HFFc6 (cell line): Measurements from ENCODE around the gene CFAP68. TPM values are rescaled to one million over a fixed set of nuclear protein-coding genes. Genes with fewer than 3 reads are reported as not detected.

Experiments
- DNase-seq: peaks from one replicate; pipeline ENCODE4 v3.0.0-alpha.2; 2018
- H3K27ac Mint-ChIP-seq: 2 replicates; pipeline ENCODE4 v1.8.0; 2020; ENCODE audit warnings: mild to moderate bottlenecking, mixed read lengths
- H3K27me3 Mint-ChIP-seq: 2 replicates; pipeline ENCODE4 v1.8.0; 2021; ENCODE audit warnings: mild to moderate bottlenecking, moderate library complexity, mixed read lengths; ENCODE audit not compliant: insufficient read depth
- H3K36me3 Mint-ChIP-seq: 2 replicates; pipeline ENCODE4 v1.8.0; 2021; ENCODE audit warnings: low read depth, mixed read lengths
- H3K4me1 Mint-ChIP-seq: 2 replicates; pipeline ENCODE4 v1.8.0; 2020; ENCODE audit warnings: low read depth, mixed read lengths
- H3K4me3 Mint-ChIP-seq: 2 replicates; pipeline ENCODE4 v1.8.0; 2020; ENCODE audit warnings: mild to moderate bottlenecking, moderate library complexity, mixed read lengths
- H3K9me3 Mint-ChIP-seq: 2 replicates; pipeline ENCODE4 v1.8.0; 2020; ENCODE audit warnings: mild to moderate bottlenecking, mixed read lengths
- total RNA-seq, 6 experiments: library from RNA; stranded (reverse); fragmentation: NEBNext Ultra II Directional; extraction: Animal tissue kit (Norgen Biotek cat#: 25700); gene quantifications; 2 replicates in 1 of 6; 3 replicates in 5 of 6; pipeline ENCODE4 v1.2.3, GENCODE V29; 2021
- TF ChIP-seq, protein P1 (sequence below): fragments of 200-600 bp; sonication (generic); IDR thresholded peaks from 2 replicates; pipeline ENCODE4 v1.5.0; 2021; ENCODE audit warnings: antibody characterized with exemption, mild to moderate bottlenecking

Gene CFAP68
- total RNA-seq, 6 experiments from 2014 or later, result 10.3 to 15.6 (median 12.5) TPM

GRCh38 chr11:111851067-111851466, 28.3 kb upstream of the CFAP68 start:
- H3K4me1 Mint-ChIP-seq, result peaks cover 20% of the 10 kb centered on the region
- H3K36me3 Mint-ChIP-seq, result peaks cover 13% of the 10 kb centered on the region

GRCh38 chr11:111851636-111852035, 27.7 kb upstream of the CFAP68 start:
- H3K27me3 Mint-ChIP-seq, result no peaks in the 10 kb centered on the region
- DNase-seq, result peak; percentile 36
- H3K4me3 Mint-ChIP-seq, result no peak overlapping the region
- H3K9me3 Mint-ChIP-seq, result no peaks in the 10 kb centered on the region
- peaks cover 13% of the 10 kb centered on the region for H3K36me3 Mint-ChIP-seq
- TF ChIP-seq, protein P1, sequence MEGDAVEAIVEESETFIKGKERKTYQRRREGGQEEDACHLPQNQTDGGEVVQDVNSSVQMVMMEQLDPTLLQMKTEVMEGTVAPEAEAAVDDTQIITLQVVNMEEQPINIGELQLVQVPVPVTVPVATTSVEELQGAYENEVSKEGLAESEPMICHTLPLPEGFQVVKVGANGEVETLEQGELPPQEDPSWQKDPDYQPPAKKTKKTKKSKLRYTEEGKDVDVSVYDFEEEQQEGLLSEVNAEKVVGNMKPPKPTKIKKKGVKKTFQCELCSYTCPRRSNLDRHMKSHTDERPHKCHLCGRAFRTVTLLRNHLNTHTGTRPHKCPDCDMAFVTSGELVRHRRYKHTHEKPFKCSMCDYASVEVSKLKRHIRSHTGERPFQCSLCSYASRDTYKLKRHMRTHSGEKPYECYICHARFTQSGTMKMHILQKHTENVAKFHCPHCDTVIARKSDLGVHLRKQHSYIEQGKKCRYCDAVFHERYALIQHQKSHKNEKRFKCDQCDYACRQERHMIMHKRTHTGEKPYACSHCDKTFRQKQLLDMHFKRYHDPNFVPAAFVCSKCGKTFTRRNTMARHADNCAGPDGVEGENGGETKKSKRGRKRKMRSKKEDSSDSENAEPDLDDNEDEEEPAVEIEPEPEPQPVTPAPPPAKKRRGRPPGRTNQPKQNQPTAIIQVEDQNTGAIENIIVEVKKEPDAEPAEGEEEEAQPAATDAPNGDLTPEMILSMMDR, result peak; percentile 69
- H3K4me1 Mint-ChIP-seq, result peaks cover 14% of the 10 kb centered on the region
- H3K27ac Mint-ChIP-seq, result no peak overlapping the region

More at GRCh38 chr11:111851067-111851466, 28.3 kb upstream of the CFAP68 start:
- Mint-ChIP-seq H3K27ac (no peak overlapping the region), H3K9me3 (no peaks in the 10 kb centered on the region), H3K4me3 (no peak overlapping the region), H3K27me3 (no peaks in the 10 kb centered on the region)
- TF ChIP-seq, protein P1, result no peak
- DNase-seq, result no peak

DNA sequence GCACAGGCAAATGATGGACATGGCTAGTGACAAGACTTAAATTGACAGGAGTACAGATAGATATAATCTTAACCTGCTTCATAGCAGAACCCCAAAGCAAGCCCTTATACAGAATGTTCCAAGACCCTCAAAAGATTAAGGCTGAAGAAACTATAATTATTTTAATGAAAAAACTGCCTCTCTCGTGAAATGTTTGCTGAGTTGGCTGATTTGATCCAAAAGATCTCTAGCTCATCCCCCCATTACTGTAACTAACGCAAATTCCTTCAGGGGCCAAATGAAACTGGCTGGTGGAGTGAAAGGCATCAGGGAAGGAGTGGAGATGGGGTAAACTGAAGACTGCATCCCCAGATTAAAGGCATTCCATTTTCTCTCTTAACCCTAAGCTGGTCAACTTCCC, 27.2 kb upstream of the CFAP68 start:
- no peak overlapping the region for H3K4me3 Mint-ChIP-seq
- H3K4me1 Mint-ChIP-seq, result peaks cover 10% of the 10 kb centered on the region
- no peak for DNase-seq
- H3K27ac Mint-ChIP-seq, result no peak overlapping the region
- no peaks in the 10 kb centered on the region for H3K27me3 Mint-ChIP-seq
- H3K9me3 Mint-ChIP-seq, result no peaks in the 10 kb centered on the region
- H3K36me3 Mint-ChIP-seq, result peaks cover 13% of the 10 kb centered on the region
- TF ChIP-seq, protein P1, result no peak

GRCh38 chr11:111855506-111855905, 23.8 kb upstream of the CFAP68 start:
- TF ChIP-seq, protein P1, result no peak
- no peak for DNase-seq
- Mint-ChIP-seq H3K36me3 (peaks cover 5% of the 10 kb centered on the region), H3K9me3 (no peaks in the 10 kb centered on the region), H3K4me3 (no peak overlapping the region), H3K27ac (no peak overlapping the region), H3K4me1 (no peaks in the 10 kb centered on the region), H3K27me3 (no peaks in the 10 kb centered on the region)

GRCh38 chr11:111860257-111860656, 19.1 kb upstream of the CFAP68 start:
- no peak overlapping the region for H3K27ac Mint-ChIP-seq
- TF ChIP-seq, protein P1, result no peak
- H3K27me3 Mint-ChIP-seq, result no peaks in the 10 kb centered on the region; the same call in 1 of the 2 replicates
- H3K36me3 Mint-ChIP-seq, result no peaks in the 10 kb centered on the region; the same call in none of the 2 replicates
- no peaks in the 10 kb centered on the region for H3K9me3 Mint-ChIP-seq
- DNase-seq, result no peak
- H3K4me3 Mint-ChIP-seq, result no peak overlapping the region
- H3K4me1 Mint-ChIP-seq, result no peaks in the 10 kb centered on the region

GRCh38 chr11:111870113-111870512, 9.2 kb upstream of the CFAP68 start:
- Mint-ChIP-seq H3K9me3 (no peaks in the 10 kb centered on the region), H3K36me3 (peaks cover 21% of the 10 kb centered on the region; the same call in 1 of the 2 replicates), H3K4me3 (peak overlapping the region; percentile 99; the same call in 1 of the 2 replicates), H3K27ac (no peak overlapping the region), H3K4me1 (peaks cover 19% of the 10 kb centered on the region), H3K27me3 (no peaks in the 10 kb centered on the region)
- TF ChIP-seq, protein P1, result no peak
- no peak for DNase-seq
